HG03159 (cell line): ENCODE results near the gene COA8.
"Not testable (repeated sequence)": the region's sequence is repeated elsewhere in the genome, so short reads cannot be mapped to it uniquely, and the experiment has no call there.

Experiments
- ATAC-seq: cut with Tn5 transposase; IDR thresholded peaks from one replicate; pipeline ENCODE4 v1.9.1; 2021; ENCODE audit warnings: mild to moderate bottlenecking, moderate library complexity; ENCODE audit not compliant: unreplicated experiment

COA8 gene

GRCh38 chr14:103525430-103526246 lies 37.1 kb upstream of the COA8 start:
- ATAC-seq: not testable (repeated sequence)

- ATAC-seq: no peak
These were observed 36.4 kb upstream of the COA8 start for GRCh38 chr14:103526247-103526913.

- no peak for ATAC-seq
These were observed 35.9 kb upstream of the COA8 start for GRCh38 chr14:103526914-103527248.

GRCh38 chr14:103527408-103528145 lies 35.2 kb upstream of the COA8 start:
- ATAC-seq: peak; percentile 60

GRCh38 chr14:103528146-103528586 lies 34.6 kb upstream of the COA8 start:
- no peak for ATAC-seq

- ATAC-seq: peak; percentile 42
These were observed 34.0 kb upstream of the COA8 start, which contains the start of gene TRMT61A for GRCh38 chr14:103528587-103529382. Gene TRMT61A (plus strand): TSS chr14:103529196. CDS start chr14:103529979, 783 bp downstream.

- no peak for ATAC-seq
These were observed 33.1 kb upstream of the COA8 start for GRCh38 chr14:103529383-103530365.

- no peak for ATAC-seq
These were observed 32.4 kb upstream of the COA8 start for GRCh38 chr14:103530390-103530789.

GRCh38 chr14:103530831-103531230 lies 31.9 kb upstream of the COA8 start:
- ATAC-seq: no peak

- ATAC-seq: no peak
These were observed 31.1 kb upstream of the COA8 start for GRCh38 chr14:103531421-103532215.

- ATAC-seq: no peak
These were observed 30.3 kb upstream of the COA8 start for GRCh38 chr14:103532216-103533136.

- ATAC-seq: no peak
These were observed 29.4 kb upstream of the COA8 start for GRCh38 chr14:103533137-103533998.

- ATAC-seq: no peak
These were observed 28.7 kb upstream of the COA8 start for GRCh38 chr14:103533999-103534575.

- ATAC-seq: no peak
These were observed 28.1 kb upstream of the COA8 start for GRCh38 chr14:103534576-103535061.

GRCh38 chr14:103535081-103535890 lies 27.5 kb upstream of the COA8 start:
- no peak for ATAC-seq
